Endodermal cell (in vitro differentiated cells): Measurements from ENCODE around the gene RHD. TPM values are rescaled to one million over a fixed set of nuclear protein-coding genes. Genes with fewer than 3 reads are reported as not detected.

Experiments used
- DNase-seq: peaks from one replicate; pipeline ENCODE4 v3.0.0-alpha.2; 2017
- H3K27ac ChIP-seq: 2 replicates; pipeline ENCODE4 v1.5.1; 2013; ENCODE audit warnings: mild to moderate bottlenecking, low read depth, low read length, moderate library complexity
- H3K27me3 ChIP-seq: 2 replicates; pipeline ENCODE4 v1.6.1; 2013; ENCODE audit warnings: mild to moderate bottlenecking, low read length, moderate library complexity; ENCODE audit not compliant: insufficient read depth, control insufficient read depth, poor library complexity, severe bottlenecking
- H3K36me3 ChIP-seq: 2 replicates; pipeline ENCODE4 v1.7.0; 2013; ENCODE audit warnings: mild to moderate bottlenecking, low read length, moderate library complexity; ENCODE audit not compliant: control insufficient read depth, insufficient read depth
- H3K4me1 ChIP-seq: one replicate; pipeline ENCODE4 v1.7.0; 2013; ENCODE audit warnings: low read length; ENCODE audit not compliant: control insufficient read depth, insufficient read depth
- H3K4me3 ChIP-seq: 2 replicates; pipeline ENCODE4 v1.5.1; 2013; ENCODE audit warnings: mild to moderate bottlenecking, low read length, moderate library complexity
- H3K9ac ChIP-seq: 2 replicates; pipeline ENCODE4 v1.6.1; 2013; ENCODE audit warnings: mild to moderate bottlenecking, low read length, moderate library complexity; ENCODE audit not compliant: poor library complexity, severe bottlenecking; ENCODE audit errors: extremely low read depth
- H3K9me3 ChIP-seq: 2 replicates; pipeline ENCODE4 v1.6.1; 2013; ENCODE audit warnings: mild to moderate bottlenecking, low read length, moderate library complexity; ENCODE audit not compliant: control insufficient read depth
- H3K27ac Mint-ChIP-seq: 2 replicates; pipeline ENCODE4 v1.8.0; 2020; ENCODE audit warnings: mixed read lengths
- H3K27me3 Mint-ChIP-seq: 2 replicates; pipeline ENCODE4 v1.8.0; 2021; ENCODE audit warnings: mild to moderate bottlenecking, mixed read lengths; ENCODE audit not compliant: insufficient read depth
- H3K36me3 Mint-ChIP-seq: 2 replicates; pipeline ENCODE4 v1.8.0; 2020; ENCODE audit warnings: low read depth, mixed read lengths
- H3K4me1 Mint-ChIP-seq: 2 replicates; pipeline ENCODE4 v1.8.0; 2020; ENCODE audit warnings: mixed read lengths
- H3K4me3 Mint-ChIP-seq: 2 replicates; pipeline ENCODE4 v1.8.0; 2020; ENCODE audit warnings: mild to moderate bottlenecking, moderate library complexity, mixed read lengths
- H3K9me3 Mint-ChIP-seq: 2 replicates; pipeline ENCODE4 v1.8.0; 2020; ENCODE audit warnings: mild to moderate bottlenecking, mixed read lengths
- WGBS, 2 experiments: methylation state at CpG; one replicate each; pipeline versions ENCODE4 v1.1.5 to v1.1.7; 2013; ENCODE audit warnings: missing lambda C conversion rate in 2 of 2, mixed read lengths in 1 of 2; ENCODE audit not compliant: insufficient coverage in 1 of 2, insufficient read length in 1 of 2; 5-methylcytosine and 5-hydroxymethylcytosine counted together
- total RNA-seq, 2 donors: library from RNA; stranded (reverse); fragmentation: NEBNext Ultra II Directional in 1 of 2; extraction: Animal tissue kit (Norgen Biotek cat#: 25700) in 1 of 2; gene quantifications; 2 replicates in 1 of 2; 3 replicates in 1 of 2; pipeline ENCODE4 v1.2.1, GENCODE V29; 2021
- TF ChIP-seq, protein P1 (sequence below): fragments of 200-600 bp; sonication (generic); conservative IDR thresholded peaks from 2 replicates; pipeline ENCODE4 v1.5.0; 2021; ENCODE audit warnings: antibody characterized with exemption, mild to moderate bottlenecking

Gene RHD
- total RNA-seq, 2 donors from 2014 or later, result not detected

DNA sequence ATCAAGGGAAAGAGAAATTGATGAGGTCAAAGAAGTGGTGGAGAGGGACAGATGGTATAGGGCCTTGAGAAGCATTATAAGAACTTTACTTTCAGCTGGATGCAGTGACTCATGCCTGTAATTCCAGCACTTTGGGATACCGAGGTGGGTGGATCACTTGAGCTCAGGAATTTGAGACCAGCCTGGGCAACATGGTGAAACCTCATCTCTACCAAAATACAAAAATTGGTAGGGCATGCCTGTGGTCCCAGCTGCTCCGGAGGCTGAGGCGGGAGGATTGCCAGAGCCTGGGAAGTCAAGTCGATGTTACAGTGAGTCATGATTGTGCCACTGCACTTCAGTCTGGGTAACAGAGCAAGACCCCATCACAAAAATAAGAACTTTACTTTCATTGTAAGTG, 71.6 kb downstream of the RHD start:
- TF ChIP-seq, protein P1, sequence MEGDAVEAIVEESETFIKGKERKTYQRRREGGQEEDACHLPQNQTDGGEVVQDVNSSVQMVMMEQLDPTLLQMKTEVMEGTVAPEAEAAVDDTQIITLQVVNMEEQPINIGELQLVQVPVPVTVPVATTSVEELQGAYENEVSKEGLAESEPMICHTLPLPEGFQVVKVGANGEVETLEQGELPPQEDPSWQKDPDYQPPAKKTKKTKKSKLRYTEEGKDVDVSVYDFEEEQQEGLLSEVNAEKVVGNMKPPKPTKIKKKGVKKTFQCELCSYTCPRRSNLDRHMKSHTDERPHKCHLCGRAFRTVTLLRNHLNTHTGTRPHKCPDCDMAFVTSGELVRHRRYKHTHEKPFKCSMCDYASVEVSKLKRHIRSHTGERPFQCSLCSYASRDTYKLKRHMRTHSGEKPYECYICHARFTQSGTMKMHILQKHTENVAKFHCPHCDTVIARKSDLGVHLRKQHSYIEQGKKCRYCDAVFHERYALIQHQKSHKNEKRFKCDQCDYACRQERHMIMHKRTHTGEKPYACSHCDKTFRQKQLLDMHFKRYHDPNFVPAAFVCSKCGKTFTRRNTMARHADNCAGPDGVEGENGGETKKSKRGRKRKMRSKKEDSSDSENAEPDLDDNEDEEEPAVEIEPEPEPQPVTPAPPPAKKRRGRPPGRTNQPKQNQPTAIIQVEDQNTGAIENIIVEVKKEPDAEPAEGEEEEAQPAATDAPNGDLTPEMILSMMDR, result no peak
- H3K36me3 ChIP-seq, result peaks cover 58% of the 10 kb centered on the region
- no peak overlapping the region for H3K4me3 ChIP-seq
- Mint-ChIP-seq H3K27me3 (no peaks in the 10 kb centered on the region), H3K27ac (no peak overlapping the region), H3K4me3 (no peak overlapping the region), H3K9me3 (no peaks in the 10 kb centered on the region), H3K36me3 (peaks cover 64% of the 10 kb centered on the region), H3K4me1 (peaks cover 9% of the 10 kb centered on the region)
- 77 to 94% methylated on average over 1 to 4 of the region's 4 CpGs for WGBS, 2 experiments
- H3K4me1 ChIP-seq, result no peaks in the 10 kb centered on the region
- DNase-seq, result no peak
- H3K27me3 ChIP-seq, result no peaks in the 10 kb centered on the region
- H3K27ac ChIP-seq, result no peak overlapping the region
- no peak overlapping the region for H3K9ac ChIP-seq
- H3K9me3 ChIP-seq, result no peaks in the 10 kb centered on the region

DNA sequence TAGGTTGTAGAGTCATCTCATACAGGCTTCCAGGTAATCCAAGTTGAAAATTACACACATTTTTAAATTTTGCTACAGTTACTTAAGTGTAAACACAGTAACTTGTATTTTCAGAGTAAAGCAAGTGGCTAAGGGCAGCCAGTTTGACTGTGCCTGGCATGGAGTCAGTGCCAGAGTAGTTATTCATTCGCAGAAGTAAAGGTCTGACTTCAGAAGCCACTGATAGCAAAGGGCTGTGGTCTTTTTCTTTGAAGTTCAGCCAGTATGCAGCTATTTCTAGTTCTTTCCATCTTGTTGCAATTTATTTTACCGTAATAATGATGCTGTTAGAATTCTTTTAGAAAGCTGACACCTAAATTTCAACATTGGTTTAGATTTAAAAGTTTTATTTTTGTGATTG, 75.2 kb downstream of the RHD start:
- no peaks in the 10 kb centered on the region for H3K4me1 Mint-ChIP-seq
- peaks cover 72% of the 10 kb centered on the region for H3K36me3 ChIP-seq
- H3K4me3 Mint-ChIP-seq, result no peak overlapping the region
- peaks cover 73% of the 10 kb centered on the region for H3K36me3 Mint-ChIP-seq
- 97 to 100% methylated on average over 2 of the region's 2 CpGs for WGBS, 2 experiments
- H3K9ac ChIP-seq, result no peak overlapping the region
- no peaks in the 10 kb centered on the region for H3K27me3 Mint-ChIP-seq
- no peak overlapping the region for H3K4me3 ChIP-seq
- no peaks in the 10 kb centered on the region for H3K4me1 ChIP-seq
- no peak overlapping the region for H3K27ac Mint-ChIP-seq
- TF ChIP-seq, protein P1, result no peak
- DNase-seq, result no peak
- H3K9me3 ChIP-seq, result peaks cover 6% of the 10 kb centered on the region
- H3K9me3 Mint-ChIP-seq, result no peaks in the 10 kb centered on the region
- no peak overlapping the region for H3K27ac ChIP-seq
- no peaks in the 10 kb centered on the region for H3K27me3 ChIP-seq

DNA sequence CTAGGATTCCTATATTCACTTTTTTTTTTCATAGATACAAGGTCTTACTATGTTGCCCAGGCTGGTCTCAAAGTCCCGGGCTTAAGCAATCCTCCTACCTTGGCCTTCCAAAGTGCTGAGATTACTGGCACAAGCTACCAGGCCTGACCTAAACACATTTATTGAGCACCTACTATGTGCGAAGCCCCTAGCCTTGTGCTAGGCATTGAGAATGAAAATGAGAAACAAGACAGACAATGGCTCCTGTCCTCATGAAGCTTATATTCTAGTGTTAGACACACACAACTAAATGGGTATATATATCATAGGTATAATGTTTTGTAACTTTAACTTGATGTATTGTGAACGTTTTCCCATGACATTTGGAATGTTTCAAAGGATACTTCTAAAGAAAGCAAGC, 77.3 kb downstream of the RHD start:
- TF ChIP-seq, protein P1, result no peak
- H3K9me3 Mint-ChIP-seq, result no peaks in the 10 kb centered on the region
- Histone ChIP-seq H3K27me3 (no peaks in the 10 kb centered on the region), H3K27ac (no peak overlapping the region), H3K4me3 (no peak overlapping the region), H3K36me3 (peaks cover 71% of the 10 kb centered on the region), H3K9me3 (peaks cover 6% of the 10 kb centered on the region), H3K9ac (no peak overlapping the region), H3K4me1 (no peaks in the 10 kb centered on the region)
- WGBS, 2 experiments, result 100% methylated on average over 1 to 3 of the region's 3 CpGs
- no peaks in the 10 kb centered on the region for H3K27me3 Mint-ChIP-seq
- H3K36me3 Mint-ChIP-seq, result peaks cover 61% of the 10 kb centered on the region
- H3K4me3 Mint-ChIP-seq, result no peak overlapping the region
- H3K27ac Mint-ChIP-seq, result no peak overlapping the region
- DNase-seq, result no peak
- H3K4me1 Mint-ChIP-seq, result no peaks in the 10 kb centered on the region
